Cardiac muscle cell (in vitro differentiated cells and primary cell): ENCODE measurements around the gene ZFP14. TPM values are rescaled to one million over a fixed set of nuclear protein-coding genes. Genes with fewer than 3 reads are reported as not detected.

Experiments used
- DNase-seq, 2 donors: peaks; one replicate each; pipeline versions ENCODE4 v3.0.0 to v3.0.0-alpha.2; 2010 to 2017; ENCODE audit warnings: low read depth in 1 of 2, low spot score in 1 of 2
- H3K27ac ChIP-seq: fragments of 200-600 bp; sonication (generic); 2 replicates; pipeline ENCODE4 v1.5.1; 2016
- H3K27me3 ChIP-seq: fragments of 200-600 bp; sonication (generic); 2 replicates; pipeline ENCODE4 v1.6.0; 2016; ENCODE audit warnings: control low read depth
- H3K36me3 ChIP-seq: fragments of 200-600 bp; sonication (generic); 2 replicates; pipeline ENCODE4 v1.5.1; 2016; ENCODE audit warnings: control low read depth
- H3K4me1 ChIP-seq: fragments of 200-600 bp; sonication (generic); 2 replicates; pipeline ENCODE4 v1.8.1; 2017; ENCODE audit warnings: low read depth, mild to moderate bottlenecking, mixed run types
- H3K4me3 ChIP-seq: fragments of 200-600 bp; sonication (generic); 2 replicates; pipeline ENCODE4 v1.5.1; 2016; ENCODE audit warnings: mild to moderate bottlenecking
- H3K9me3 ChIP-seq: fragments of 200-600 bp; sonication (generic); 2 replicates; pipeline ENCODE4 v1.5.1; 2017; ENCODE audit warnings: low read depth, mild to moderate bottlenecking, control low read depth
- polyA plus RNA-seq: library from polyadenylated mRNA; unstranded; fragments of >200 nt; fragmentation: Nextera tagmentation; extraction: Ambion mirVana; gene quantifications from 2 replicates; pipeline ENCODE4 v1.2.1, GENCODE V29; 2016
- total RNA-seq: library from RNA; depleted of rRNA; stranded (reverse); fragments of >200 nt; gene quantifications from 2 replicates; pipeline ENCODE4 v1.2.3, GENCODE V29; 2016
- TF ChIP-seq, protein P1 (sequence below): IDR thresholded peaks from 2 replicates; pipeline ENCODE4 v1.5.1; 2012; ENCODE audit warnings: low read depth, mild to moderate bottlenecking, low read length

Gene ZFP14
- total RNA-seq: 4.5 and 7.7 TPM in 2 replicates
- 3.5 and 7.7 TPM in 2 replicates for polyA plus RNA-seq

GRCh38 chr19:36378625-36379509 is at the start of gene ZFP14:
ZFP14 (minus strand) TSS chr19:36379201; CDS start chr19:36367892, 11,309 bp downstream.
- peak within 1 kb of the TSS; percentile 90 for H3K27ac ChIP-seq
- H3K4me3 ChIP-seq: peak within 1 kb of the TSS; percentile 88
- H3K36me3 ChIP-seq: no peaks in the 10 kb centered on the region
- peaks cover 9% of the 10 kb centered on the region for H3K4me1 ChIP-seq
- TF ChIP-seq, protein P1, sequence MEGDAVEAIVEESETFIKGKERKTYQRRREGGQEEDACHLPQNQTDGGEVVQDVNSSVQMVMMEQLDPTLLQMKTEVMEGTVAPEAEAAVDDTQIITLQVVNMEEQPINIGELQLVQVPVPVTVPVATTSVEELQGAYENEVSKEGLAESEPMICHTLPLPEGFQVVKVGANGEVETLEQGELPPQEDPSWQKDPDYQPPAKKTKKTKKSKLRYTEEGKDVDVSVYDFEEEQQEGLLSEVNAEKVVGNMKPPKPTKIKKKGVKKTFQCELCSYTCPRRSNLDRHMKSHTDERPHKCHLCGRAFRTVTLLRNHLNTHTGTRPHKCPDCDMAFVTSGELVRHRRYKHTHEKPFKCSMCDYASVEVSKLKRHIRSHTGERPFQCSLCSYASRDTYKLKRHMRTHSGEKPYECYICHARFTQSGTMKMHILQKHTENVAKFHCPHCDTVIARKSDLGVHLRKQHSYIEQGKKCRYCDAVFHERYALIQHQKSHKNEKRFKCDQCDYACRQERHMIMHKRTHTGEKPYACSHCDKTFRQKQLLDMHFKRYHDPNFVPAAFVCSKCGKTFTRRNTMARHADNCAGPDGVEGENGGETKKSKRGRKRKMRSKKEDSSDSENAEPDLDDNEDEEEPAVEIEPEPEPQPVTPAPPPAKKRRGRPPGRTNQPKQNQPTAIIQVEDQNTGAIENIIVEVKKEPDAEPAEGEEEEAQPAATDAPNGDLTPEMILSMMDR: peak; percentile 25
- H3K27me3 ChIP-seq: no peaks in the 10 kb centered on the region
- no peaks in the 10 kb centered on the region for H3K9me3 ChIP-seq
- DNase-seq: peak; percentile 96

GRCh38 chr19:36423925-36424324 is 44.9 kb upstream of the ZFP14 start:
- H3K36me3 ChIP-seq: no peaks in the 10 kb centered on the region
- H3K4me3 ChIP-seq: no peak overlapping the region
- H3K27me3 ChIP-seq: peaks cover 34% of the 10 kb centered on the region
- no peak for DNase-seq
- no peaks in the 10 kb centered on the region for H3K9me3 ChIP-seq
- no peaks in the 10 kb centered on the region for H3K4me1 ChIP-seq
- TF ChIP-seq, protein P1: no peak
- no peak overlapping the region for H3K27ac ChIP-seq

- H3K36me3 ChIP-seq: no peaks in the 10 kb centered on the region
These were observed 42.9 kb upstream of the ZFP14 start for GRCh38 chr19:36421749-36422481.

GRCh38 chr19:36420961-36421748 is 42.2 kb upstream of the ZFP14 start:
- Histone ChIP-seq H3K36me3 (no peaks in the 10 kb centered on the region), H3K4me3 (peak overlapping the region; percentile 37), H3K27me3 (peaks cover 34% of the 10 kb centered on the region), H3K9me3 (no peaks in the 10 kb centered on the region), H3K4me1 (peaks cover 5% of the 10 kb centered on the region), H3K27ac (no peak overlapping the region)
- TF ChIP-seq, protein P1: peak; percentile 3
- DNase-seq: peak; percentile 40 to 75

More at GRCh38 chr19:36421749-36422481, 42.9 kb upstream of the ZFP14 start:
- Histone ChIP-seq H3K27ac (no peak overlapping the region), H3K9me3 (no peaks in the 10 kb centered on the region), H3K4me3 (peak overlapping the region; percentile 37), H3K27me3 (peaks cover 34% of the 10 kb centered on the region), H3K4me1 (peaks cover 5% of the 10 kb centered on the region)
- TF ChIP-seq, protein P1: no peak
- DNase-seq: peak in 1 of 2 donors; percentile 5
